Umbilical cord (tissue), 2 donors: Measurements from ENCODE around the gene BORCS5. TPM values are rescaled to one million over a fixed set of nuclear protein-coding genes. Genes with fewer than 3 reads are reported as not detected.
A peak's percentile ranks its signal among the peaks of the same experiment; 100 is the strongest.
"Not testable (repeated sequence)": the region's sequence is repeated elsewhere in the genome, so short reads cannot be mapped to it uniquely, and the experiment has no call there.

Experiments
- DNase-seq: peaks from one replicate; pipeline ENCODE4 v3.0.0-alpha.2; 2015; ENCODE audit warnings: low spot score
- total RNA-seq: library from RNA; depleted of rRNA; stranded (reverse); fragments of >200 nt; gene quantifications from one replicate; pipeline ENCODE4 v1.2.3, GENCODE V29; 2014; ENCODE audit warnings: low replicate concordance; ENCODE audit not compliant: insufficient read depth

BORCS5 gene
- total RNA-seq, 1 donor from 2014 or later = 17.6 TPM

DNA sequence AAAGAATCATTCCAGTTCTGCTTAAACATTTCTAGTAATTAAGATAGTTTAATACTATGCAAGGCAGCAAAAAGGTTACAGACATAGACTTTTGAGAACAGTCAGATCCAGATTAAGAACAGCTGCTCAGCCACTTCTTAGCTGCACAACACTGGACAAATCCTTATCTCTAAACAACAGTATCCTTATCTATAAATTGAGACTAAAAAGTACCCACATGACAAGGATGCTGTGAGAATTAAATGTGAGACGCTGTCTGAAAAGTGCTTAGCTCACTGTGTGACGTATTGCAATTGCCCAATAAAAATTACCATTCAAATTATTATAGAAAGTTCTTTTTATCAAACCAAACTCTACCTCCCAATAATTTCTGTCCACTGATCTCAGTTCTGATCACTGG, 35.5 kb downstream of the BORCS5 start:
- peak; percentile 53 for DNase-seq

DNA sequence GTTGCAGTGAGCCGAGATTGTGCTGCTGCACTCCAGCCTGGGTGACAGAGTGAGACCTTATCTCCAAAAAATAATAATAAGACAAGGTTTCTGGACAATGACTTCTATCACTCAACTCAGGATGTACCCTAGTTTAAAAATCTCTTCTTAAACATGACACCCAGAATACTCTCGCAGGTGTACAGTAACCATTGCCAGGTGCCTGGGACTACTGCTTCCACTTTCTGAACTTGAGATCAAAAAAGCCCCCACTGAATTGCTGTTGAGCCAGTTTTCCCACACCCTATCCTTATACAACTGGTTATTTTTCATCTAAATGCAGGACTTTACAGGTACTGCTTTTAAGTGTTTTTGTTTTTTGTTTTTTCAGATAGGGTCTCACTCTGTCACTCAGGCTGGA, 36.3 kb downstream of the BORCS5 start:
- no peak for DNase-seq

DNA sequence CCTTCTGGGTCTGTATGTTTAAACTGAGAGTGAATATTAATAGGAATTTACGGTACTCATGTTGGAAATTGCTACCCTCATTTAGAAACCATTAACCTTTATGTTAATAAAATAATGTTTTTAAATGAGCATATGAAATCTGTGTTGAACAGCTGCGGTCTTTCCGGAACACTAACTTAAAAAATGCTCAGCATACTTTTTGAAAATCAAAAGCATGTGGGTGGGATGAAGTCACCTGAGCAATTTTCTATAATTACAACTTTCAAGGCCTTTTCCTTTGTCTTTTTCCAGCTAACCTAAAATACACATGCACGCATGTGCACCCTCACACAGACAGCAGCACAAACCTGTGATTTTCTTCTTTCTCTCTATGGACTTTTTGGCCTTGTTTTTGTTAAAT, 39.8 kb downstream of the BORCS5 start:
- no peak for DNase-seq

GRCh38 chr12:12397184-12397583, 40.3 kb downstream of the BORCS5 start:
- no peak for DNase-seq

- DNase-seq = peak; percentile 58
Measured at GRCh38 chr12:12398026-12398859, 41.4 kb downstream of the BORCS5 start.

DNA sequence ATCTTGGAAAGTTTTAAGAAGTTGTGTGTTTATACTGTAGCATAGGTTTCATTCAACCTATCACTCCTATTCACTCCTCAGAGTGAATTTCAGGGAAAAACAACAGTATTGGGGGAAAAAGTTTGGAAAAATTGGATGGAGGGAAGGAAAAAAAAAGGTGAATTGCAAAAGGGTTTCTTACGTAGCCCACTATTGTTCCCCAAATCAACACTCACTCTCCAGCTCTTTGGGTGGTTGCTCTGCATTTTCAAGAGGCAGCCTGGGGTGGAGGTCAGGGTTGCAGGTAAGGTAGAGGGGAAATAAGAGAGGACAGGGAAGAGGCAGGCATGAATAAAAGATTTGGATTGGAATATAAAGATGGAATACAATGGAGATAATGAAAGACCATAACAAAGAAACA, 42.3 kb downstream of the BORCS5 start:
- DNase-seq = no peak

DNA sequence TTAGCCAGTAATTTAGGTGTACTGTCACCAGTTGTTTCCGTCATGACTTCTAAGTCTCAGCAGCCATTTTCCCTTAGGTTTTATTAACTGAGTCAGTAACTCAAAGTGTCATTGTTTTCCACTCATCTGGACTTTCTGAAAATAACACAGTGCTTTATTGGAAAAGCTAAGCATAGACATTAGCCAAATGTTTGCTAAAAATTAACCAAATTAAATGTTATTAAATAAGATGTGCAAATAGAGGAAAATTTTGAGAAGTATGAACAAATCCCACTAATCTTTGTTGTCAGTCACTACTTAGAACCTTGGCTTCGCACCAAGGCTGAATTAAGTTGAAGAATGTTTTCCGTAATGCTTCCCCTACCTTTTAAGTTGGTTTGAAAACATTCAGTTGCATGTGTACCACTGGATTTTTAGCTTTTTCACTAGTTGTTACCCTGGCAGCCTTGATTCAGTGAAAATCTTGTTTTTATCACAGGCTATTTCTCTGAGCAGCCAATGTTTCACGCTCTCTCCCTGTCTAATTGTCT, 43.0 kb downstream of the BORCS5 start:
- DNase-seq = no peak

GRCh38 chr12:12400793-12401192, 43.9 kb downstream of the BORCS5 start:
- no peak for DNase-seq

DNA sequence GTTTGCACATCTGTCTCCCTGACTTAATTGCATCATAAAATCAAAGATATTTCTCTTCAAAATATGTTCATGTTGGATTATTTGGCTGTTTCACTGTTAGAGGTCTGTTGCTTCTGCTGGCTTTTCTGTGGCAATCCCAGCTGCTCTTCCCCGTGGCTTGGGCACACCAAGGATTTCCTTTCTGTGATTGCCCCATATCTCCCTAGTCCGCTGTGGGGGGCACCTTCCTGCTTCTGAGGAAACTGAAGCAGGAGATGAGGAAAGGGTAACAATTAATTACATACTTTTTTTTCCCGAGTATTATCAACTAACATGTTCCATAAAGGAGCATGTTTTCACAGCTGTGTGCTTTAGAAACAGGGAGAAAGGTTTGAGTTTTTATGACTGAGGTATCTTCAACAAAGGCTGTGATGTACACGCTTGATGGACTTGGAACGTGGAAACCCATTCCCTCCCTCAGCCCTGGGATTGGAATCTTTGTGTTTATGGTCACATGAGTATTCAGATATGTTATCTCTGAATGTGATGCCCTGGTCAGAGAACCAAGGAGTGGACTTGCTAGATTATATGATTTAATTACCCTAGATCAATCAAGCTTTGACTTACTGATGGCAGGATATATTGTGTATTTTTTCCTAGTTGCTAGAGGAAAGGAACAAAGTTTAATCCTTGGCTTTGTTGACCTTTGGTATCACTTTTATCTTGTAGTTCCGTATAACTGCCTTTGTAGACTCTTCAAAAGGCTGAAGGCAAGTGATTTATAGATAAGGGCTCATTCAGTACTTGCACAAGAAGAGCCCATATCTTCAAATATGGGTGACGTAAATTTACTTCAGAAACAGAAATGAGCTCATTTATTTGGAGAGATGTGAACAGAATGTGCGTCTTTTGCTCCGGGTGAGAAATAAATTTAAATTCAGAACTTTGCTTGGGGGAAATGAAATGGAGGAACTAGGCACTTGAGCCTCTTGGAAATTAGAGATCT, 46.7 kb downstream of the BORCS5 start:
- no peak for DNase-seq

- no peak for DNase-seq
Measured at GRCh38 chr12:12404297-12404696, 47.4 kb downstream of the BORCS5 start.

DNA sequence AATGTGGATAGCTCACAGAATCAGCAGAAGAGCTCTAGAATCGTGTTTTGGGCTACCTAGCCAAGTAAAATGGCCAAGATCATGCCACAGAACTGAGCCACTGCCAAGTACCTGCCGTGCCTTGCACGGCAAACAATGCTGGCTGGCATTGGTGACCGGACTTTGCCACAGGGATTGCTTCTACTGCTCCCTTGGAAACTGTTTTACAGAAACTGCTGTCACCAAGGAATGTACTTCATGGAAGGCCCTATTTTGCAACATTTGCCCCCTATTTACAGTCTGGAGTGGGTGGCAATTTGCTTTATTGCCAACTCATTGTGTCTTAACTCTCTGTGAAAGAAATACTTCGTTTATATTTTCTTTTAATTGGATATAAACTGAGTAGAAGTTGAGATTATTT, 49.0 kb downstream of the BORCS5 start:
- DNase-seq = no peak

GRCh38 chr12:12406762-12407161, 49.9 kb downstream of the BORCS5 start:
- no peak for DNase-seq

DNA sequence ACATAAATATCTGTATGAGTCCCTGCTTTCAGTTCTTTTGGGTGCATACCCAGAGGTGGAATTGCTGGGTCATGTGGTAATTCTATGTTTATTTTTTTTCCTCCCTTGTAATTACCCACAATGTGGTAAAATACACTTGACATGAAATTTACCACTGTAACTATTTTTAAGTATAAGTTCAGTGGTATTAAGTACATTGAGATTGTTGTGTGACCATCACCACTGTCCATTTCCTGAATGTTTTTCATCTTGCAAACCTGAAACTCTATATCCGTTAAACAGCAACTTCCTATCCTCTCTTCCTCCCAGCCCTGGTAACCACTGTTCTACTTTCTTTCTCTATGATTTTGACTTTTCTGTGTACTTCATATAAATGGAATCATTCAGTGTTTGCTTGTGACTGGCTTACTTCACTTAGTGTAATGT, 51.4 kb downstream of the BORCS5 start:
- no peak for DNase-seq

- DNase-seq = not testable (repeated sequence)
Measured at GRCh38 chr12:12409337-12409736, 52.5 kb downstream of the BORCS5 start.

DNA sequence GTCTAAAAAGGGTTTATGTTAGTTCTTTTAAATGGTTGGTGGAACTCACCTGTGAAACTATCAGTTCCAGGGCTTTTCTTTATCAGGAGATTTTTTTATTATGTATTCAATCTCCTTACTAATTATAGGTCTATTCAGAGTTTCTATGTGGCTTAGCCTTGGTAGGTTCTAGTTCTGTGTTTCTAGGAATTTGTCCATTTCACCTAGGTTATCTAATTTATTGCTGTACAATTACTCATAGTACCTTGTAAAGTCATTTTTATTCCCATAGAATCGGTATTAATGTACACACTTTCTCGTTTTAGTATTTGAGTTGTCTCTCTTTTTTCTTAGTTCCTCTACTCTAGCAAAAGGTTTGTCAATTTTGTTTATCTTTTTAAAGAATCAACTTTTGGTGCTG, 59.0 kb downstream of the BORCS5 start:
- DNase-seq = no peak

DNA sequence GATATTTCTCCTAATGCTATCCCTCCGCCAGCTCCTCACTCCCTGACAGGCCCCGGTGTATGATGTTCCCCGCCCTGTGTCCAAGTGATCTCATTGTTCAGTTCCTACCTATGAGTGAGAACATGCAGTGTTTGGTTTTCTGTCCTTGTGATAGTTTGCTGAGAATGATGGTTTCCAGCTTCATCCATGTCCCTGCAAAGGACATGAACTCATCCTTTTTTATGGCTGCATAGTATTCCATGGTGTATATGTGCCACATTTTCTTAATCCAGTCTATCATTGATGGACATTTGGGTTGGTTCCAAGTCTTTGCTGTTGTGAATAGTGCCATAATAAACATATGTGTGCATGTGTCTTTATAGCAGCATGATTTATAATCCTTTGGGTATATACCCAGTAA, 62.3 kb downstream of the BORCS5 start:
- not testable (repeated sequence) for DNase-seq

DNA sequence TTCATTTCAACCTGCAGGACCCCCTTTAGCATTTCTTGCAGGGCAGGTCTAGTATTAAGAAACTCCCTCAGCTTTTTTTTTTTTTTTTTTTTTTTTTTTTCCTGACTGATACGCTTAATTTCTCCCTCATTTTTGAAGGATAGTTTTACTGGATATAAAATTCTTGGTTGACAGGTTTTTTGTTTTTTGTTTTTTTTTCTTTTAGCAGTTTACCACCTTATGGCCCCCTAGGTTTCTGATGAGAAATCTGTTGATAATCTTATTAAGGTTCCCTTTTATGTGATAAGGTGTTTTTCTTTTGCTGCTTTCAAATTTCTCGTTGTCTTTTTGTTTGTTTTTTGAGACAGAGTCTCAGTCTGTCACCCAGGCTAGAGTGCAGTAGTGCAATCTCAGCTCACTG, 66.5 kb downstream of the BORCS5 start:
- no peak for DNase-seq

GRCh38 chr12:12425001-12425400, 68.1 kb downstream of the BORCS5 start:
- no peak for DNase-seq

GRCh38 chr12:12425616-12426015, 68.7 kb downstream of the BORCS5 start:
- DNase-seq = no peak

DNA sequence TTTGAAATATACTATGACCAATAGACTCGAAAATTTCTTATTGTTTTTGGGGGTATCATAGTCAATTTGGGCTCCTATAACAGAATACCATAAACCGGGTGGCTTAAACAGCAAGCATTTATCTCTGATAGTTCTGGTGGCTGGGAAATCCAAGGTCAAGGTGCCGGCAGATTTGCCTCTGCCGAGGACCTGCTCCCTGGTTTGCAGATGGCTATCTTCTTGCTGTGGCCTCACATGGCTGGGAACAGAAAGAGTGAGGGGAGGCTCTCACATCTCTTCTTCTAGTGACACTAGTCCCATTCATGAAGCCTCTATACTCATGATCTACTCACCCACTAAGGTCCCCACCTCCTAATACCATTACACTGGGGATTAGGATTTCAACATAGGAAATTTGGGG, 70.7 kb downstream of the BORCS5 start:
- no peak for DNase-seq

GRCh38 chr12:12428047-12428446, 71.2 kb downstream of the BORCS5 start:
- no peak for DNase-seq

DNA sequence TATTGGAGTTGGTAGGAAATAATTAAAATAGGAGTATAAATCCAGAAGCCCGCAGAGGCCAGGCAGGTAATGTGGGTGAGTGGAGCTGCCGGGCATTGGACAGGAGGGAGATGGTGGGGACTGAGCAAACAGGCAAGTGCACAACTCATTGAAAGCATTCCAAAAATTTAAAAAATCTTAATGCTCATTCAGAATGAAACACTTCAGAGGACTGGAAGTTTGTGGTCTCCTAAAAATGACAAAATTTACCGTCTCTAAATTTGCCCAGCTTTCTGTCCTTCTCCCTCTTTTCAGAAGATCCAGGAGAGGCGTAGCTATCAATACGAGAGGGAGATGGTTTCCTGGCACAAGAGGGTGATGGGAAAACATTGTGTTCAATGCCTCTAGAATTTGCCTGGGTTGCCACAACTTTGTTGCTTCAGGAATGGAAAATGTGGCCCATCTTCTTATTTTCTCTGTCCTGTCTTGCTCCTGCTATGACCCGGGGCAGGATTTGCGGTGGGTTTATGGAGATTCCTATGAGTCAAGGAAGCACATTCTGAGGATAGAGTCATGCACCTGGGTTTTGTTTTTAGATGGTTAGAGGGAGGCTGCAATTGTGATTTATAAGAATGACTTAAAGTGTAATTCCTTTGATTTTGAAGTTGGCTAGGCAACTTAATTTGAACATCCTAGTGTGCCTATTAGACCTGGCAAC, 72.2 kb downstream of the BORCS5 start:
- no peak for DNase-seq
